BJ (cell line): ENCODE data around the gene PRAC1. TPM values are rescaled to one million over a fixed set of nuclear protein-coding genes. Genes with fewer than 3 reads are reported as not detected.

Experiments
- CTCF ChIA-PET: fragments of 350-600 bp; formaldehyde crosslinking; extraction: SDS; loops from one replicate; lab custom pipeline; 2021; ENCODE audit warnings: antibody characterized with exemption, inconsistent platforms; lab: Yijun Ruan, JAX
- POLR2A ChIA-PET: fragments of 300-600 bp; sonication (Branson Sonifier 250); formaldehyde crosslinking; extraction: SDS; loops from one replicate; lab custom pipeline; 2021; ENCODE audit warnings: antibody characterized with exemption; lab: Charles Lee
- DNase-seq: peaks from one replicate; pipeline ENCODE4 v3.0.0-alpha.2; 2011; ENCODE audit warnings: low read depth
- H3K27me3 ChIP-seq: 2 replicates; pipeline ENCODE4 v1.6.0; 2011; ENCODE audit warnings: low read length; ENCODE audit not compliant: control insufficient read depth, insufficient read depth
- H3K36me3 ChIP-seq: 2 replicates; pipeline ENCODE4 v1.5.1; 2011; ENCODE audit warnings: low read length; ENCODE audit not compliant: control insufficient read depth, insufficient read depth
- H3K4me3 ChIP-seq: 2 replicates; pipeline ENCODE4 v1.5.1; 2011; ENCODE audit warnings: low read depth, mild to moderate bottlenecking, control low read depth, low read length
- CTCF ChIP-seq: IDR thresholded peaks from 2 replicates; pipeline ENCODE4 v1.5.1; 2011; ENCODE audit warnings: low read depth, mild to moderate bottlenecking, control low read depth, inconsistent platforms, low read length, moderate library complexity; ENCODE audit not compliant: insufficient read depth
- polyA plus RNA-seq: library from polyadenylated mRNA; depleted of rRNA; stranded (reverse); fragments of >200 nt; gene quantifications from 2 replicates; pipeline ENCODE4 v1.2.3, GENCODE V29; 2011

PRAC1 gene
- polyA plus RNA-seq, 1 experiment = not detected

GRCh38 chr17:48738424-48738802 is 16.1 kb upstream of the PRAC1 start:
- Histone ChIP-seq H3K4me3 (no peak overlapping the region), H3K27me3 (peaks cover 65% of the 10 kb centered on the region), H3K36me3 (no peaks in the 10 kb centered on the region)
- no peak for DNase-seq
- CTCF ChIA-PET = interaction anchor here (1.4 to 5.7 kb wide), 6 partner anchors 10 to 141 kb away, joined by 3 to 24 read pairs (median 6); partner anchors contain the start of genes HOXB13 and PRAC2
- no peak for TF ChIP-seq CTCF
- POLR2A ChIA-PET = no interaction called here

GRCh38 chr17:48737330-48738043 is 15.2 kb upstream of the PRAC1 start:
- TF ChIP-seq CTCF = no peak
- no peak for DNase-seq
- H3K36me3 ChIP-seq = no peaks in the 10 kb centered on the region
- CTCF ChIA-PET = interaction anchor here (1.4 to 5.7 kb wide), 6 partner anchors 9 to 141 kb away, joined by 3 to 24 read pairs (median 6); partner anchors contain the start of genes HOXB13 and PRAC2
- peaks cover 68% of the 10 kb centered on the region for H3K27me3 ChIP-seq
- POLR2A ChIA-PET = no interaction called here
- no peak overlapping the region for H3K4me3 ChIP-seq

GRCh38 chr17:48735062-48735351 is 12.7 kb upstream of the PRAC1 start:
- TF ChIP-seq CTCF = no peak
- DNase-seq = no peak
- POLR2A ChIA-PET = no interaction called here
- Histone ChIP-seq H3K4me3 (no peak overlapping the region), H3K36me3 (no peaks in the 10 kb centered on the region), H3K27me3 (peaks cover 61% of the 10 kb centered on the region)
- CTCF ChIA-PET = interaction anchor here (0.7 to 5.7 kb wide), 5 partner anchors 11 to 144 kb away, joined by 3 to 24 read pairs (median 6); partner anchors contain the start of gene PRAC2

- no peak for TF ChIP-seq CTCF
- no peak for DNase-seq
- H3K27me3 ChIP-seq = peaks cover 63% of the 10 kb centered on the region
- no peak overlapping the region for H3K4me3 ChIP-seq
- CTCF ChIA-PET = interaction anchor here (0.7 to 5.7 kb wide), 6 partner anchors 10 to 144 kb away, joined by 3 to 24 read pairs (median 7); partner anchors contain the start of gene PRAC2
- no peaks in the 10 kb centered on the region for H3K36me3 ChIP-seq
- POLR2A ChIA-PET = no interaction called here
Observed at GRCh38 chr17:48734333-48735061, 12.2 kb upstream of the PRAC1 start.

- H3K4me3 ChIP-seq = no peak overlapping the region
- peaks cover 60% of the 10 kb centered on the region for H3K27me3 ChIP-seq
- DNase-seq = no peak
- CTCF ChIA-PET = interaction anchor here (1.1 to 5.7 kb wide), 5 partner anchors 9 to 145 kb away, joined by 3 to 21 read pairs (median 8); no protein-coding TSS in a partner anchor
- POLR2A ChIA-PET = no interaction called here
- no peaks in the 10 kb centered on the region for H3K36me3 ChIP-seq
- TF ChIP-seq CTCF = no peak
Observed at GRCh38 chr17:48733632-48734328, 11.5 kb upstream of the PRAC1 start.
